AG20443 (cell line): ENCODE measurements around the gene GDNF.
"Not testable (repeated sequence)": the region's sequence is repeated elsewhere in the genome, so short reads cannot be mapped to it uniquely, and the experiment has no call there.

Experiments
- DNase-seq: peaks from one replicate; pipeline ENCODE4 v3.0.0; 2012; ENCODE audit warnings: low spot score, mixed read lengths

GDNF gene

GRCh38 chr5:37815913-37816312, 23.9 kb downstream of the GDNF start:
- no peak for DNase-seq

- no peak for DNase-seq
These were observed 25.1 kb downstream of the GDNF start for GRCh38 chr5:37814699-37815098.

GRCh38 chr5:37812365-37812764, 27.5 kb downstream of the GDNF start:
- DNase-seq = no peak

GRCh38 chr5:37811866-37812265, 28.0 kb downstream of the GDNF start:
- no peak for DNase-seq

GRCh38 chr5:37810311-37810710, 29.5 kb downstream of the GDNF start:
- peak; percentile 60 for DNase-seq

GRCh38 chr5:37808945-37809344, 30.9 kb downstream of the GDNF start:
- DNase-seq = no peak

GRCh38 chr5:37807621-37808301, 32.1 kb downstream of the GDNF start:
- DNase-seq = no peak

- no peak for DNase-seq
These were observed 32.8 kb downstream of the GDNF start for GRCh38 chr5:37807015-37807414.

- DNase-seq = no peak
These were observed 33.4 kb downstream of the GDNF start for GRCh38 chr5:37806476-37806875.

GRCh38 chr5:37806016-37806415, 33.8 kb downstream of the GDNF start:
- DNase-seq = no peak

GRCh38 chr5:37804401-37804800, 35.4 kb downstream of the GDNF start:
- no peak for DNase-seq

- DNase-seq = no peak
These were observed 36.4 kb downstream of the GDNF start for GRCh38 chr5:37803487-37803886.

GRCh38 chr5:37801521-37801920, 38.3 kb downstream of the GDNF start:
- no peak for DNase-seq

GRCh38 chr5:37799865-37800421, 39.9 kb downstream of the GDNF start:
- no peak for DNase-seq

GRCh38 chr5:37796435-37796834, 43.4 kb downstream of the GDNF start:
- not testable (repeated sequence) for DNase-seq

GRCh38 chr5:37795292-37795691, 44.5 kb downstream of the GDNF start:
- not testable (repeated sequence) for DNase-seq

- DNase-seq = peak; percentile 62
These were observed 46.7 kb downstream of the GDNF start for GRCh38 chr5:37792975-37793631.

- DNase-seq = no peak
These were observed 48.5 kb downstream of the GDNF start for GRCh38 chr5:37791321-37791720.

GRCh38 chr5:37789991-37790390, 49.9 kb downstream of the GDNF start:
- peak; percentile 65 for DNase-seq

- DNase-seq = peak; percentile 22
These were observed 52.1 kb downstream of the GDNF start for GRCh38 chr5:37787742-37788141.

GRCh38 chr5:37786862-37787519, 52.9 kb downstream of the GDNF start:
- peak; percentile 74 for DNase-seq

GRCh38 chr5:37786416-37786815, 53.4 kb downstream of the GDNF start:
- DNase-seq = no peak

GRCh38 chr5:37781409-37781808, 58.4 kb downstream of the GDNF start:
- DNase-seq = not testable (repeated sequence)
